ENCODE measurements around the gene AGBL4.
"Not testable (repeated sequence)": the region's sequence is repeated elsewhere in the genome, so short reads cannot be mapped to it uniquely, and the experiment has no call there.

Gene AGBL4

GRCh38 chr1:49424782-49425181 is 599.0 kb downstream of the AGBL4 start:
- no peak for DNase-seq

- no peak for DNase-seq
Observed at GRCh38 chr1:49416758-49417157, 607.0 kb downstream of the AGBL4 start.

GRCh38 chr1:49408346-49408745 is 615.4 kb downstream of the AGBL4 start:
- no peak for DNase-seq

GRCh38 chr1:49397086-49397485 is 626.7 kb downstream of the AGBL4 start:
- no peak for DNase-seq

- no peak for DNase-seq
Observed at GRCh38 chr1:49394200-49394599, 629.6 kb downstream of the AGBL4 start.

- DNase-seq, result no peak
Observed at GRCh38 chr1:49389699-49390098, 634.1 kb downstream of the AGBL4 start.

- DNase-seq, result no peak
Observed at GRCh38 chr1:49364676-49365075, 659.1 kb downstream of the AGBL4 start.

GRCh38 chr1:49363628-49364027 is 660.1 kb downstream of the AGBL4 start:
- DNase-seq, result no peak

- DNase-seq, result no peak
Observed at GRCh38 chr1:49358036-49358435, 665.7 kb downstream of the AGBL4 start.

- no peak for DNase-seq
Observed at GRCh38 chr1:49356594-49356993, 667.2 kb downstream of the AGBL4 start.

- DNase-seq, result no peak
Observed at GRCh38 chr1:49351768-49352167, 672.0 kb downstream of the AGBL4 start.

- DNase-seq, result no peak
Observed at GRCh38 chr1:49346767-49347349, 676.9 kb downstream of the AGBL4 start.

GRCh38 chr1:49340576-49340975 is 683.2 kb downstream of the AGBL4 start:
- DNase-seq, result no peak

GRCh38 chr1:49339043-49339442 is 684.7 kb downstream of the AGBL4 start:
- DNase-seq, result no peak

- no peak for DNase-seq
Observed at GRCh38 chr1:49337251-49337650, 686.5 kb downstream of the AGBL4 start.

GRCh38 chr1:49333906-49334305 is 689.8 kb downstream of the AGBL4 start:
- DNase-seq, result no peak

GRCh38 chr1:49331066-49331852 is 692.5 kb downstream of the AGBL4 start:
- DNase-seq, result no peak

- DNase-seq, result no peak
Observed at GRCh38 chr1:49323925-49324540, 699.7 kb downstream of the AGBL4 start.

GRCh38 chr1:49320493-49320892 is 703.3 kb downstream of the AGBL4 start:
- not testable (repeated sequence) for DNase-seq

GRCh38 chr1:49319426-49319963 is 704.3 kb downstream of the AGBL4 start:
- DNase-seq, result no peak

- DNase-seq, result no peak
Observed at GRCh38 chr1:49318218-49318617, 705.5 kb downstream of the AGBL4 start.

GRCh38 chr1:49307457-49307856 is 716.3 kb downstream of the AGBL4 start:
- no peak for DNase-seq

- DNase-seq, result no peak
Observed at GRCh38 chr1:49306507-49307070, 717.2 kb downstream of the AGBL4 start.

- not testable (repeated sequence) for DNase-seq
Observed at GRCh38 chr1:49302400-49302799, 721.4 kb downstream of the AGBL4 start.

All from central memory CD4-positive, alpha-beta T cell (primary cell).